Measurements from ENCODE around the gene SMIM15. TPM values are rescaled to one million over a fixed set of nuclear protein-coding genes. Genes with fewer than 3 reads are reported as not detected.

The SMIM15 gene
- total and polyA plus RNA-seq, 2 donors (not counting 1 experiment from before 2014, with no cell fraction given) = 63.3 to 64.6 TPM

- no peak overlapping the region for H3K27ac ChIP-seq (ENCODE audit: insufficient read depth, low read length)
- no peak overlapping the region for H2AFZ ChIP-seq (ENCODE audit: low read length)
- no peaks in the 10 kb centered on the region for H3K79me2 ChIP-seq (ENCODE audit: control insufficient read depth, insufficient read depth, low read length)
- TF ChIP-seq EZH2 (IDR thresholded peaks at IDR 0.05; ENCODE audit: low read length, missing control alignments) (no peak), CTCF (conservative IDR thresholded peaks at IDR 0.05 in 1 of 2, IDR thresholded peaks at IDR 0.05 in 1 of 2; ENCODE audit: low read depth in 1 of 2, low read length in 2 of 2) (no peak)
- no peak overlapping the region for H3K4me2 ChIP-seq (ENCODE audit: extremely low read depth, insufficient read depth, low read length)
- no peaks in the 10 kb centered on the region for H3K36me3 ChIP-seq (ENCODE audit: control insufficient read depth, insufficient read depth, low read length)
- H3K9me3 ChIP-seq (ENCODE audit: control insufficient read depth, insufficient read depth, low read depth, low read length) = no peaks in the 10 kb centered on the region
- H3K9ac ChIP-seq (ENCODE audit: insufficient read depth, low read length) = no peak overlapping the region
- DNase-seq (ENCODE audit: low read depth in 2 of 2) = no peak
- no peaks in the 10 kb centered on the region for H4K20me1 ChIP-seq (ENCODE audit: control insufficient read depth, extremely low read depth, insufficient read depth, low read length)
- no peak overlapping the region for H3K4me3 ChIP-seq (replicated peaks in 1 of 4; ENCODE audit: control extremely low read depth in 1 of 4, insufficient read depth in 1 of 4, low read depth in 3 of 4, low read length in 4 of 4)
- H3K4me1 ChIP-seq (ENCODE audit: control insufficient read depth, extremely low read depth, insufficient read depth, low read length) = no peaks in the 10 kb centered on the region
- H3K27me3 ChIP-seq (ENCODE audit: control insufficient read depth, insufficient read depth, low read length) = no peaks in the 10 kb centered on the region
Measured at GRCh38 chr5:61115968-61116367, 46.3 kb downstream of the SMIM15 start.

- no peak for DNase-seq (ENCODE audit: low read depth in 2 of 2)
- H3K36me3 ChIP-seq (ENCODE audit: control insufficient read depth, insufficient read depth, low read length) = no peaks in the 10 kb centered on the region
- H3K9me3 ChIP-seq (ENCODE audit: control insufficient read depth, insufficient read depth, low read depth, low read length) = no peaks in the 10 kb centered on the region
- H3K9ac ChIP-seq (ENCODE audit: insufficient read depth, low read length) = no peak overlapping the region
- no peak overlapping the region for H3K4me3 ChIP-seq (replicated peaks in 1 of 4; ENCODE audit: control extremely low read depth in 1 of 4, insufficient read depth in 1 of 4, low read depth in 3 of 4, low read length in 4 of 4)
- no peaks in the 10 kb centered on the region for H3K4me1 ChIP-seq (ENCODE audit: control insufficient read depth, extremely low read depth, insufficient read depth, low read length)
- H4K20me1 ChIP-seq (ENCODE audit: control insufficient read depth, extremely low read depth, insufficient read depth, low read length) = no peaks in the 10 kb centered on the region
- TF ChIP-seq EZH2 (IDR thresholded peaks at IDR 0.05; ENCODE audit: low read length, missing control alignments) = no peak
- TF ChIP-seq CTCF (conservative IDR thresholded peaks at IDR 0.05 in 1 of 2, IDR thresholded peaks at IDR 0.05 in 1 of 2; ENCODE audit: low read depth in 1 of 2, low read length in 2 of 2) = no peak
- H3K27me3 ChIP-seq (ENCODE audit: control insufficient read depth, insufficient read depth, low read length) = no peaks in the 10 kb centered on the region
- no peak overlapping the region for H2AFZ ChIP-seq (ENCODE audit: low read length)
- H3K4me2 ChIP-seq (ENCODE audit: extremely low read depth, insufficient read depth, low read length) = no peak overlapping the region
- H3K79me2 ChIP-seq (ENCODE audit: control insufficient read depth, insufficient read depth, low read length) = no peaks in the 10 kb centered on the region
- no peak overlapping the region for H3K27ac ChIP-seq (ENCODE audit: insufficient read depth, low read length)
Measured at GRCh38 chr5:61114441-61114840, 47.8 kb downstream of the SMIM15 start.

Other genes with a start within 250 kb of the SMIM15 start
- 14.4 and 16.3 TPM in 2 replicates for gene ERCC8, start 217.4 kb downstream of the SMIM15 start, total RNA-seq
- gene ERCC8, start 217.4 kb downstream of the SMIM15 start, polyA plus RNA-seq = 20.7 and 23.7 TPM in 2 replicates
- 30.9 and 34.9 TPM in 2 replicates for gene NDUFAF2, start 217.3 kb downstream of the SMIM15 start, total RNA-seq
- gene NDUFAF2, start 217.3 kb downstream of the SMIM15 start, polyA plus RNA-seq = 44.3 and 53.2 TPM in 2 replicates
- gene ZSWIM6, start 169.8 kb upstream of the SMIM15 start, total RNA-seq = 13.6 and 23.5 TPM in 2 replicates
- gene ZSWIM6, start 169.8 kb upstream of the SMIM15 start, polyA plus RNA-seq = 19.5 and 26.6 TPM in 2 replicates